Spleen (tissue), 11 donors: ENCODE measurements around the gene NLRP1. TPM values are rescaled to one million over a fixed set of nuclear protein-coding genes. Genes with fewer than 3 reads are reported as not detected.

Experiments used
- DNase-seq: peaks from one replicate; pipeline ENCODE4 v3.0.0-alpha.2; 2020
- H3K27ac ChIP-seq, 8 donors: fragments of 200-600 bp; sonication (generic) in 7 of 8; 1 replicate in 4 of 8; 2 replicates in 4 of 8; pipeline versions ENCODE4 v1.5.0 to v1.8.0; 2016 to 2021; ENCODE audit warnings: inconsistent platforms in 4 of 8, mild to moderate bottlenecking in 4 of 8, moderate library complexity in 1 of 8
- H3K27me3 ChIP-seq, 7 donors: fragments of 200-600 bp; sonication (generic) in 6 of 7; replicated peaks in 1 of 7; 1 replicate in 4 of 7; 2 replicates in 3 of 7; pipeline versions ENCODE4 v1.5.0 to v1.8.0; 2016 to 2021; ENCODE audit warnings: inconsistent platforms in 3 of 7, mild to moderate bottlenecking in 1 of 7
- H3K36me3 ChIP-seq, 6 donors: fragments of 200-600 bp; sonication (generic) in 5 of 6; 1 replicate in 4 of 6; 2 replicates in 2 of 6; pipeline versions ENCODE4 v1.5.0 to v1.8.0; 2016 to 2021; ENCODE audit warnings: inconsistent platforms in 2 of 6
- H3K4me1 ChIP-seq, 6 donors: fragments of 200-600 bp; sonication (generic) in 5 of 6; 1 replicate in 3 of 6; 2 replicates in 3 of 6; pipeline versions ENCODE4 v1.5.0 to v1.8.0; 2016 to 2021; ENCODE audit warnings: inconsistent platforms in 3 of 6
- H3K4me3 ChIP-seq, 8 donors: fragments of 200-600 bp; sonication (generic) in 7 of 8; 1 replicate in 4 of 8; 2 replicates in 4 of 8; pipeline versions ENCODE4 v1.5.0 to v1.8.0; 2016 to 2021; ENCODE audit warnings: inconsistent platforms in 4 of 8, mild to moderate bottlenecking in 4 of 8, moderate library complexity in 2 of 8
- H3K9me3 ChIP-seq, 8 donors: fragments of 200-600 bp; sonication (generic) in 7 of 8; 1 replicate in 4 of 8; 2 replicates in 4 of 8; pipeline versions ENCODE4 v1.5.0 to v1.8.0; 2016 to 2021; ENCODE audit warnings: inconsistent platforms in 4 of 8
- CTCF ChIP-seq, 11 experiments: fragments of 200-600 bp in 7 of 11; fragments of 450-650 bp in 4 of 11; sonication (generic) in 4 of 11; IDR thresholded peaks in 8 of 11; conservative IDR thresholded peaks in 3 of 11; 1 replicate in 7 of 11; 2 replicates in 4 of 11; pipeline versions ENCODE4 v1.4.0 to v1.8.0; 2016 to 2021; ENCODE audit warnings: antibody characterized with exemption in 11 of 11, inconsistent platforms in 4 of 11, mild to moderate bottlenecking in 1 of 11
- POLR2A ChIP-seq, 3 donors: fragments of 450-650 bp; IDR thresholded peaks; one replicate each; pipeline ENCODE4 v1.5.1; 2017; ENCODE audit warnings: antibody characterized with exemption in 3 of 3, mild to moderate bottlenecking in 1 of 3
- POLR2AphosphoS5 ChIP-seq, 3 donors: sonication (generic); formaldehyde crosslinking; IDR thresholded peaks; one replicate each; pipeline ENCODE4 v1.5.1; 2017; ENCODE audit warnings: antibody characterized with exemption in 3 of 3
- WGBS, 5 donors: extraction: QIAGEN DNeasy Blood & Tissue Kit in 3 of 5; methylation state at CpG; one replicate each; pipeline versions ENCODE4 v1.1.5 to v1.1.7; 2013 to 2018; 5-methylcytosine and 5-hydroxymethylcytosine counted together
- intact Hi-C: fragments of 100-400 bp; cut with DNase I; formaldehyde crosslinking; loops from one replicate; pipeline ENCODE4 v1.15.0; 2023; ENCODE audit warnings: low total_unique reads
- polyA plus RNA-seq, 3 donors: library from polyadenylated mRNA; stranded (reverse); fragments of 200-250 nt; gene quantifications; one replicate each; pipeline ENCODE4 v1.2.1, GENCODE V29; 2013
- total RNA-seq, 7 donors: library from RNA; depleted of rRNA in 3 of 7; stranded (reverse); fragments of >200 nt in 3 of 7; fragmentation: NEBNext Ultra II Directional in 4 of 7; extraction: Animal tissue kit (Norgen Biotek cat#: 25700) in 4 of 7; gene quantifications; one replicate each; pipeline versions ENCODE4 v1.1.0 to v1.2.1, GENCODE V29; 2016 to 2021
- donor health status: healthy with polysubstance abuse.
- donor health status: DM: no; HTN: no; CAD: no; lungs with moderate emphysema.
- donor health status: DM: no; HTN: no; CAD: no.
- donor health status: Bipolar disorder and iron deficiency.
- donor health status: healthy.
- donor health status: DM: no; HTN: no; CAD: no.
- donor health status: DM: yes; HTN: yes; CAD: no.

The NLRP1 gene
- total and polyA plus RNA-seq, 10 donors, result 34.7 to 145 (median 76.7) TPM

GRCh38 chr17:5621026-5621425, 36.7 kb upstream of the NLRP1 start:
- 54 to 67% (median 57%) methylated on average over 4 of the region's 4 CpGs for WGBS, 5 donors
- H3K27ac ChIP-seq, result no peak overlapping the region
- no peaks in the 10 kb centered on the region for H3K9me3 ChIP-seq
- no peaks in the 10 kb centered on the region for H3K4me1 ChIP-seq
- H3K36me3 ChIP-seq, result no peaks in the 10 kb centered on the region
- intact Hi-C loops, result no loop called here
- H3K27me3 ChIP-seq, result peaks cover 0 to 58% (median 5%) of the 10 kb centered on the region in 7 donors
- H3K4me3 ChIP-seq, result no peak overlapping the region
- DNase-seq, result no peak
- TF ChIP-seq POLR2AphosphoS5 (IDR thresholded peaks at IDR 0.05) (no peak), POLR2A (IDR thresholded peaks at IDR 0.05) (no peak), CTCF (IDR thresholded peaks at IDR 0.05 in 8 of 11, conservative IDR thresholded peaks at IDR 0.05 in 3 of 11) (no peak)

- Histone ChIP-seq H3K4me3 (peak overlapping the region in 1 of 8 donors; percentile 26), H3K27me3 (peaks cover 0 to 50% (median 5%) of the 10 kb centered on the region in 7 donors), H3K36me3 (no peaks in the 10 kb centered on the region), H3K27ac (no peak overlapping the region), H3K9me3 (no peaks in the 10 kb centered on the region), H3K4me1 (no peaks in the 10 kb centered on the region)
- DNase-seq, result no peak
- TF ChIP-seq POLR2AphosphoS5 (IDR thresholded peaks at IDR 0.05), result no peak
- TF ChIP-seq CTCF (IDR thresholded peaks at IDR 0.05 in 8 of 11, conservative IDR thresholded peaks at IDR 0.05 in 3 of 11), result no peak
- intact Hi-C loops, result no loop called here
- 62 to 79% (median 65%) methylated on average over 17 to 20 of the region's 20 CpGs for WGBS, 5 donors
Measured at GRCh38 chr17:5619088-5619740, 34.9 kb upstream of the NLRP1 start.

- H3K4me1 ChIP-seq, result no peaks in the 10 kb centered on the region
- TF ChIP-seq POLR2AphosphoS5 (IDR thresholded peaks at IDR 0.05), result no peak
- TF ChIP-seq POLR2A (IDR thresholded peaks at IDR 0.05), result no peak
- TF ChIP-seq CTCF (IDR thresholded peaks at IDR 0.05 in 8 of 11, conservative IDR thresholded peaks at IDR 0.05 in 3 of 11), result no peak
- intact Hi-C loops, result no loop called here
- H3K9me3 ChIP-seq, result no peaks in the 10 kb centered on the region
- no peaks in the 10 kb centered on the region for H3K36me3 ChIP-seq
- peaks cover 0 to 44% (median 5%) of the 10 kb centered on the region in 7 donors for H3K27me3 ChIP-seq
- H3K27ac ChIP-seq, result no peak overlapping the region
- no peak for DNase-seq
- WGBS, 5 donors, result 58 to 84% (median 81%) methylated on average over 2 of the region's 2 CpGs
- no peak overlapping the region for H3K4me3 ChIP-seq
Measured at GRCh38 chr17:5618476-5618875, 34.2 kb upstream of the NLRP1 start.

GRCh38 chr17:5615476-5615875, 31.2 kb upstream of the NLRP1 start:
- peaks cover 0 to 27% (median 13%) of the 10 kb centered on the region in 6 donors for H3K4me1 ChIP-seq
- H3K9me3 ChIP-seq, result no peaks in the 10 kb centered on the region
- 76 to 92% (median 88%) methylated on average over 2 of the region's 2 CpGs for WGBS, 5 donors
- H3K27me3 ChIP-seq, result peaks cover 0 to 16% (median 3%) of the 10 kb centered on the region in 7 donors
- no peak for TF ChIP-seq POLR2AphosphoS5 (IDR thresholded peaks at IDR 0.05)
- no peak for DNase-seq
- no peak overlapping the region for H3K4me3 ChIP-seq
- no peak overlapping the region for H3K27ac ChIP-seq
- no peaks in the 10 kb centered on the region for H3K36me3 ChIP-seq
- intact Hi-C loops, result no loop called here
